HG03439 (cell line): ENCODE data around the gene ALG1.
"Not testable (repeated sequence)": the region's sequence is repeated elsewhere in the genome, so short reads cannot be mapped to it uniquely, and the experiment has no call there.

Source experiments
- ATAC-seq: cut with Tn5 transposase; IDR thresholded peaks from one replicate; pipeline ENCODE4 v1.9.1; 2021; ENCODE audit warnings: mild to moderate bottlenecking, moderate library complexity; ENCODE audit not compliant: unreplicated experiment

The ALG1 gene

GRCh38 chr16:5044011-5044540 lies 27.6 kb upstream of the ALG1 start:
- no peak for ATAC-seq

- not testable (repeated sequence) for ATAC-seq
These were observed 27.1 kb upstream of the ALG1 start for GRCh38 chr16:5044581-5044980.

- ATAC-seq: no peak
These were observed 26.0 kb upstream of the ALG1 start for GRCh38 chr16:5045499-5046115.

- ATAC-seq: no peak
These were observed 24.7 kb upstream of the ALG1 start for GRCh38 chr16:5046914-5047313.

GRCh38 chr16:5054876-5055865 lies 16.5 kb upstream of the ALG1 start:
- no peak for ATAC-seq

- ATAC-seq: no peak
These were observed 15.3 kb upstream of the ALG1 start for GRCh38 chr16:5056352-5056751.

GRCh38 chr16:5058476-5058875 lies 13.2 kb upstream of the ALG1 start:
- no peak for ATAC-seq

GRCh38 chr16:5059386-5060072 lies 12.1 kb upstream of the ALG1 start:
- ATAC-seq: no peak

GRCh38 chr16:5060073-5060641 lies 11.5 kb upstream of the ALG1 start:
- ATAC-seq: no peak

GRCh38 chr16:5062051-5062450 lies 9.6 kb upstream of the ALG1 start:
- ATAC-seq: no peak

- ATAC-seq: no peak
These were observed 8.6 kb upstream of the ALG1 start for GRCh38 chr16:5062790-5063765.

- no peak for ATAC-seq
These were observed 6.7 kb upstream of the ALG1 start for GRCh38 chr16:5064915-5065314.

- ATAC-seq: no peak
These were observed 6.3 kb upstream of the ALG1 start for GRCh38 chr16:5065326-5065725.

- ATAC-seq: no peak
These were observed 5.8 kb upstream of the ALG1 start, which contains the start of gene C16orf89 for GRCh38 chr16:5065813-5066212. Gene C16orf89 (minus strand): TSS chr16:5065956. CDS start chr16:5065908, 48 bp downstream.

GRCh38 chr16:5066511-5066910 lies 5.1 kb upstream of the ALG1 start:
- ATAC-seq: no peak

- ATAC-seq: no peak
These were observed 2.6 kb upstream of the ALG1 start for GRCh38 chr16:5069048-5069447.

GRCh38 chr16:5069854-5070253 lies 1.8 kb upstream of the ALG1 start:
- ATAC-seq: no peak

GRCh38 chr16:5070431-5071186 lies 1.0 kb upstream of the ALG1 start:
- ATAC-seq: no peak

GRCh38 chr16:5071341-5071680 lies 332 bp upstream of the ALG1 start:
- ATAC-seq: no peak
